GM13977 (cell line): ENCODE data around the gene TMEM9.

Experiments
- DNase-seq: peaks from one replicate; pipeline ENCODE4 v3.0.0; 2012; ENCODE audit warnings: low spot score
- CTCF ChIP-seq: IDR thresholded peaks from 2 replicates; pipeline ENCODE4 v1.5.1; 2012; ENCODE audit warnings: mild to moderate bottlenecking, control low read depth; ENCODE audit not compliant: insufficient read depth; ENCODE audit errors: extremely low read depth, missing control alignments
- in situ Hi-C: fragments of 300-500 bp; cut with MboI; formaldehyde crosslinking; loops from one replicate; pipeline ENCODE4 v1.12.0; 2022; ENCODE audit warnings: low sequenced_read_pairs, low pct_unique_long_range_greater_than_20kb, mixed read lengths, inconsistent platforms; ENCODE audit not compliant: unreplicated experiment

TMEM9 gene

GRCh38 chr1:201140235-201140940, 13.9 kb downstream of the TMEM9 start:
- in situ Hi-C loops, result no loop called here
- DNase-seq, result no peak
- TF ChIP-seq CTCF, result no peak

DNA sequence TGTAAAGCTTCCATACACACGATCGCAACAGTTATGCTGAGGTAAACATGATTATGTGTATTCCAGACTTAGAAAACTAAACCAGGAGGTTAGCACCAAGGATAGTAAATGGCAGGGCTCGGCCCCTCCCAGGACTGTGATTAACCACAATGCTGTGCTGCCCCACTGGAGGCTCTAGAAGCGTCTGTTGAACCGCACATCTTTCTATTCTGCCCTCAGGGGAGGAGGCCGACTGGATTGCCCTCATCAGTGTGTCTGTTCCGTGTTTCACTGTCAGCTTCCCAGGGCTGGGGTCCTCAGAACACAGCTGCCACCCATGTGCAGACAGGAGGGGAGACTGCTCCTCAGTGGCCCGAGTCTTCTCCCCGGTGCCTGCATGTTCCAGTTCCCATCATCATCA, 14.5 kb downstream of the TMEM9 start:
- no peak for TF ChIP-seq CTCF
- no peak for DNase-seq
- in situ Hi-C loops, result no loop called here

DNA sequence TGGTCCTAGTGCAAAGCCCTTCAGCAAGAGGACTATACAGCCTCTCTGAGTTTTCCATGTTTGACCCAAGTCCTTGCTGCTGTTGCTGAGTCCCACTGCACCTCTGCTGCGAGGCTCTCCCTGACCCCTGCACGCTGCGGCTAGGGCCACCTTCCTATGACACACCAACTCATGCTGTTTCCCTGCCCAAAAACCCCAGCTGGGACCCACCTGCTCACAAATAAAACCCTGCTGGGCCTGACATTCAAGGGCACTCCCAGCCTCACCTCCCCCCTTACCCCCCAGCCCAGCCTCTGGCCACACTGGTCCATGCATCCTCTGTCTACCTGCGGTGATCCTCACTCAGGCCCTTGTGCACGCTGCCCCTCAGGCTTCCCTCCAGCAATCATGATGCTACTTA, 15.0 kb downstream of the TMEM9 start:
- in situ Hi-C loops, result no loop called here
- no peak for TF ChIP-seq CTCF
- DNase-seq, result no peak

DNA sequence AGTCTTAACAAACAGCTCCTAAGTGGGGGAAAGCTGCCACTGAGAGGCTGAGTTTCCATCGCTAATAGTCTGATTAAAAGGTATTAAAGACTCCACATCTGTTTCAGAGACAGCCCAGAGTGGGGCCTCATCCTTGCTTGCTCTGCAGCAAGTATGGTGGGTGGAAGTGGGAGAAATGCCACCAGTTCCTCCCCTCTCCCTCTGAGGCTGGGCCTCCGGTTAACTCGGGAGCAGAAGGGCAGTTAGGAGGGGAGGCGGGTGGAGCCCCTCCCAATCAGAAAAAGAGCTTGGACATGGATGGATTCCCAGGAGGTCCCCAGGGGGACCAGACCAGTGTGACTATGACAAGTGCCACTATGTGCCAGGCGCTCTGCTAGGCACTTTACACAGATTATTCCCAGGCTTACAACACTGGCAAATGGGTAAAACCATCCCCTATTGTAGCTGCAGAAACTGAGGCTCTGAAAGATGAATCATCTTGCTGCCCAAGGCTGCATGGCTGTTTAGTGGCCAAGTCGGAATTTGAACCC, 15.9 kb downstream of the TMEM9 start:
- in situ Hi-C loops, result no loop called here
- no peak for TF ChIP-seq CTCF
- DNase-seq, result no peak

- no peak for TF ChIP-seq CTCF
- no peak for DNase-seq
- in situ Hi-C loops, result no loop called here
Observed at GRCh38 chr1:201137579-201138310, 16.5 kb downstream of the TMEM9 start.

GRCh38 chr1:201137024-201137392, 17.3 kb downstream of the TMEM9 start:
- no peak for TF ChIP-seq CTCF
- no peak for DNase-seq
- in situ Hi-C loops, result no loop called here
